Ovary (tissue), 9 donors: ENCODE data around the gene KANSL1L. TPM values are rescaled to one million over a fixed set of nuclear protein-coding genes. Genes with fewer than 3 reads are reported as not detected.

ENCODE experiments used
- DNase-seq, 5 donors: peaks; one replicate each; pipeline ENCODE4 v3.0.0-alpha.2; 2019 to 2020
- H3K27ac ChIP-seq, 2 donors: fragments of 200-600 bp; one replicate each; pipeline versions ENCODE4 v1.5.1 to v1.8.0; 2019 to 2022
- H3K27me3 ChIP-seq: fragments of 200-600 bp; one replicate; pipeline ENCODE4 v1.8.0; 2022
- H3K36me3 ChIP-seq: fragments of 200-600 bp; sonication (generic); one replicate; pipeline ENCODE4 v1.5.1; 2019
- H3K4me1 ChIP-seq: one replicate; pipeline ENCODE4 v1.8.1; 2013; ENCODE audit warnings: mild to moderate bottlenecking, moderate library complexity; ENCODE audit not compliant: insufficient read depth
- H3K4me3 ChIP-seq: fragments of 200-600 bp; sonication (generic); one replicate; pipeline ENCODE4 v1.5.1; 2017
- H3K9me3 ChIP-seq, 2 donors: fragments of 200-600 bp in 1 of 2; sonication (generic) in 1 of 2; one replicate each; pipeline versions ENCODE4 v1.5.1 to v1.8.1; 2013 to 2019; ENCODE audit warnings: mild to moderate bottlenecking in 1 of 2, moderate library complexity in 1 of 2
- CTCF ChIP-seq, 3 donors: fragments of 450-650 bp in 2 of 3; fragments of 200-600 bp in 1 of 3; IDR thresholded peaks; one replicate each; pipeline versions ENCODE4 v1.5.1 to v1.8.0; 2016 to 2022; ENCODE audit warnings: antibody characterized with exemption in 3 of 3, mild to moderate bottlenecking in 1 of 3
- EP300 ChIP-seq: sonication (generic); formaldehyde crosslinking; IDR thresholded peaks from one replicate; pipeline ENCODE4 v1.6.1; 2017; ENCODE audit warnings: antibody characterized with exemption
- POLR2A ChIP-seq: fragments of 450-650 bp; IDR thresholded peaks from one replicate; pipeline ENCODE4 v1.6.1; 2017; ENCODE audit warnings: antibody characterized with exemption, mild to moderate bottlenecking, moderate library complexity
- WGBS, 3 donors: extraction: QIAGEN DNeasy Blood & Tissue Kit in 1 of 3; methylation state at CpG; one replicate each; pipeline versions ENCODE4 v1.1.5 to v1.1.7; 2013 to 2017; 5-methylcytosine and 5-hydroxymethylcytosine counted together
- intact Hi-C, 4 donors: fragments of 100-400 bp; cut with DNase I; formaldehyde crosslinking; loops; one replicate each; pipeline versions ENCODE4 v1.11.0 to v1.15.1; 2022 to 2023
- polyA plus RNA-seq, 2 donors: library from polyadenylated mRNA; stranded (reverse); fragments of 200-250 nt in 1 of 2; fragments of 350-450 nt in 1 of 2; fragmentation: Illumina TruSeq in 1 of 2; extraction: RNeasy Lipid Tissue Mini Kit (QIAGEN cat#74804) in 1 of 2; gene quantifications; one replicate each; pipeline ENCODE4 v1.2.3, GENCODE V29; 2013 to 2014
- total RNA-seq, 7 donors: library from RNA; depleted of rRNA in 2 of 7; stranded (reverse); fragments of >200 nt in 2 of 7; fragmentation: NEBNext Ultra II Directional in 3 of 7; extraction: Animal tissue kit (Norgen Biotek cat#: 25700) in 3 of 7; gene quantifications; one replicate each; pipeline versions ENCODE4 v1.1.0 to v1.2.4, GENCODE V29; 2016 to 2023
- donor health status: DM: no; HTN: no; CAD: no; lungs with moderate emphysema.
- donor health status: DM: no; HTN: no; CAD: no.
- donor health status: Bipolar disorder and iron deficiency.
- donor health status: DM: yes; HTN: yes; CAD: no.
- donor health status: DM: no; HTN: no; CAD: no.
- donor health status: DM: yes; HTN: yes; CAD: no.

The KANSL1L gene
- total and polyA plus RNA-seq, 9 donors, result 20.5 to 47.1 (median 36.1) TPM

DNA sequence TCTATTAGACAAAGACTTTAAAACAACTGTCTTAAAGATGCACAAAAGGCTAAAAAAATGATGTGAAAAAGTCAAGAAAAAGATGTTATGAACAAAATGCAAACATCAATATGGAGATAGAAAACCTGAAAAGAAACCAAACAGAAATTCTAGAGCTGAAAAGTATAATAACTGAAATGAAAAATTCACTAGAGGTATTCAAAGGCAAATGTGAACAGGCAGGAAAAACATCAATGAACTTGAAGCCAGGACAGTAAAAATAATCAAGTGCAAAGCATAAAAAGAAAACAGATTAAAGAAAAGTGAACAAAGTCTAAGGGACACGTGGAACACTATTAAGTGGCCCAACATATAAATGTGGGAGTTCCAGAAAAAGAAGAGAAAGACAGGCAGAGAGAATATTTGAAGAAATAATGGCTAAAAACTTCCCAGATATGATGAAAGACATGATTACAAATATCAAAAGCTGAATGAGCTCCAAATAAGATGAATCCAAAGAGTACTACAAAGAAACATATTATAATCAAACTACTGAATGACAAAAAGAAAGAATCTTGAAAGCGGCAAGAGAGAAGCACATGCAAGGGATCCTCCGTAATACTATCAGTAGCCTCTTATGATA lies 57.5 kb downstream of the KANSL1L start:
- Histone ChIP-seq H3K4me1 (no peaks in the 10 kb centered on the region), H3K4me3 (no peak overlapping the region), H3K36me3 (no peaks in the 10 kb centered on the region), H3K27ac (no peak overlapping the region), H3K9me3 (no peaks in the 10 kb centered on the region), H3K27me3 (no peaks in the 10 kb centered on the region)
- intact Hi-C loops, result no loop called here
- TF ChIP-seq CTCF (IDR thresholded peaks at IDR 0.05) (no peak), EP300 (no peak), POLR2A (no peak)
- DNase-seq, result no peak
- 95 to 97% (median 96%) methylated on average over 3 of the region's 3 CpGs for WGBS, 3 donors

DNA sequence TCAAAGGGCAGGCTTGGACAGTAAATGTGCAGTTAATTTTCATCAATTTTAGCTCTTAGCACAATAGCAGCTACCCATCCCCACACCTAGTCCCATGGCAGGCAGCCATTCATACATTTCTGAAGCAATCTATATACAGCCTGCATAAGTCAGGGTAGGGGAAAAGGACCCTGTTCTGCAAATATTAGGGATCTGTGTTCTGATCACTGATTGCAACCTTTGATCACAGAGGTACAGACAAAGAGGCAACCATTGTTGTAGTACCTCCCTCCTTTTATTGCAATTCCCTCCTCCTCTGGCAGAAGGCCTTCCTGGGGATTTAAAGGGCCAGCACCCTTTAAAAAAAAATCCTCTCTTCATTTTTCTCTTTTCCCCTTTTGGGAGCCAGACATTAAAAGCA lies 58.3 kb downstream of the KANSL1L start:
- Histone ChIP-seq H3K27me3 (no peaks in the 10 kb centered on the region), H3K36me3 (no peaks in the 10 kb centered on the region)
- TF ChIP-seq EP300 (no peak), CTCF (IDR thresholded peaks at IDR 0.05) (no peak), POLR2A (no peak)

GRCh38 chr2:210099940-210100339 lies 71.3 kb downstream of the KANSL1L start:
- DNase-seq, result no peak
- H3K36me3 ChIP-seq, result no peaks in the 10 kb centered on the region
- 78 to 87% (median 81%) methylated on average over 6 of the region's 6 CpGs for WGBS, 3 donors
- TF ChIP-seq CTCF (IDR thresholded peaks at IDR 0.05) (no peak), EP300 (no peak), POLR2A (no peak)
- no peak overlapping the region for H3K27ac ChIP-seq
- no peaks in the 10 kb centered on the region for H3K27me3 ChIP-seq
- H3K4me3 ChIP-seq, result no peak overlapping the region
- no peaks in the 10 kb centered on the region for H3K4me1 ChIP-seq
- H3K9me3 ChIP-seq, result no peaks in the 10 kb centered on the region
- intact Hi-C loops, result no loop called here

More for the DNA sequence above, 58.3 kb downstream of the KANSL1L start:
- Histone ChIP-seq H3K4me1 (no peaks in the 10 kb centered on the region), H3K27ac (no peak overlapping the region), H3K9me3 (no peaks in the 10 kb centered on the region), H3K4me3 (no peak overlapping the region)
- intact Hi-C loops, result no loop called here
- DNase-seq, result no peak

DNA sequence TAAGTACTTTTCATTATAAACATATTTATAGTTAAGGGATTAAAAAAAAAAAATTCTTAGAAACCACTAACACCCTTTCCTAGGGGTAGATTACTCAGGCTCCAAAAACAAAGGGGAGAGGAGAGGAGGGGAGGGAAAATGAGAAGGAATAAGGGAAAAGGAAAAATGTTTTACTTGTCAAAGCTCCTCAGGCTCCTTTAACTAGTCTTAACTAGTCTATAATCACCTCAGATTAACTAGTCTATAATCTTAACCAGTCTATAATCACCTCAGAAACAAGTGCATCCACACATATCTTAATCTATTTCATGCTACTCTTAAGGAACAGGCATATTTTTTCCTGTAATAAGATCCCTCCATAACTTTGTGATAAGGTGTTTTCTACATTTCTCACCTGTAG lies 76.4 kb downstream of the KANSL1L start:
- Histone ChIP-seq H3K36me3 (no peaks in the 10 kb centered on the region), H3K27ac (no peak overlapping the region), H3K4me1 (no peaks in the 10 kb centered on the region), H3K27me3 (no peaks in the 10 kb centered on the region), H3K4me3 (no peak overlapping the region), H3K9me3 (no peaks in the 10 kb centered on the region)
- TF ChIP-seq POLR2A (no peak), CTCF (IDR thresholded peaks at IDR 0.05) (no peak), EP300 (no peak)
- DNase-seq, result no peak
- intact Hi-C loops, result no loop called here

DNA sequence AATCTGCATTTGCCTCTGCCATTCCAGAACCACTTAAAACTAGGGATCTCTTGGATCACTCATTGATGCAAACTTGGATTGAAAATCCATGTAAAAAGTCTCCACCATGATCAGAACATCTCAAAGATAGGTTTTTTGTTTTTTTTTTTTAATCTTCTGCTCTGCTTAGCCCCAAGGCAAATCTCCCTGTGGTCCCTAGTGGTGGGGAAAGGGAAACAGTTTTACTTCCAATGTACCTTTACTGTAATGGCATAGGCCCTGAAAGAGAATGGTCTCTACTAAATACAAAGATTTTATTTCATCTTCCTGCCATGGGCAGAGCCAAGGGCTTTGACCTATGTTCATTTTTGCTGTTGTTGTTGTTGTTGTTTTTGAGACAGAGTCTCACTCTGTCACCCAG lies 78.4 kb downstream of the KANSL1L start:
- no peaks in the 10 kb centered on the region for H3K4me1 ChIP-seq
- H3K9me3 ChIP-seq, result no peaks in the 10 kb centered on the region
- intact Hi-C loops, result no loop called here
- no peak overlapping the region for H3K4me3 ChIP-seq
- no peaks in the 10 kb centered on the region for H3K36me3 ChIP-seq
- TF ChIP-seq CTCF (IDR thresholded peaks at IDR 0.05), result no peak
- no peak for TF ChIP-seq POLR2A
- no peak for TF ChIP-seq EP300
- no peak overlapping the region for H3K27ac ChIP-seq
- no peak for DNase-seq
- no peaks in the 10 kb centered on the region for H3K27me3 ChIP-seq
